Trophoblast cell (in vitro differentiated cells and primary cell): Measurements from ENCODE around the gene PTRHD1. TPM values are rescaled to one million over a fixed set of nuclear protein-coding genes. Genes with fewer than 3 reads are reported as not detected.

Experiments
- DNase-seq, 2 donors: peaks; one replicate each; pipeline ENCODE4 v3.0.0-alpha.2; 2016
- H2AFZ ChIP-seq: 2 replicates; pipeline ENCODE4 v1.6.1; 2013; ENCODE audit warnings: low read length, moderate library complexity, mild to moderate bottlenecking; ENCODE audit not compliant: insufficient read depth, poor library complexity
- H2AK5ac ChIP-seq: 2 replicates; pipeline ENCODE4 v1.6.1; 2013; ENCODE audit warnings: mild to moderate bottlenecking, low read length
- H2BK120ac ChIP-seq: 2 replicates; pipeline ENCODE4 v1.6.1; 2013; ENCODE audit warnings: low read length, mild to moderate bottlenecking, moderate library complexity; ENCODE audit not compliant: insufficient read depth, poor library complexity
- H2BK12ac ChIP-seq: 2 replicates; pipeline ENCODE4 v1.6.1; 2013; ENCODE audit warnings: mild to moderate bottlenecking, low read length, moderate library complexity
- H2BK5ac ChIP-seq: 2 replicates; pipeline ENCODE4 v1.6.1; 2013; ENCODE audit warnings: low read length, low read depth, moderate library complexity, mild to moderate bottlenecking; ENCODE audit not compliant: poor library complexity
- H3K14ac ChIP-seq: 2 replicates; pipeline ENCODE4 v1.6.1; 2013; ENCODE audit warnings: mild to moderate bottlenecking, low read length
- H3K18ac ChIP-seq: 2 replicates; pipeline ENCODE4 v1.6.1; 2013; ENCODE audit warnings: mild to moderate bottlenecking, low read length
- H3K23ac ChIP-seq: 2 replicates; pipeline ENCODE4 v1.6.1; 2013; ENCODE audit warnings: low read length
- H3K27ac ChIP-seq: 2 replicates; pipeline ENCODE4 v1.5.1; 2013; ENCODE audit warnings: low read depth, mild to moderate bottlenecking, inconsistent platforms, low read length, moderate library complexity
- H3K27me3 ChIP-seq: 2 replicates; pipeline ENCODE4 v1.6.1; 2013; ENCODE audit warnings: inconsistent platforms, mild to moderate bottlenecking, low read length, moderate library complexity; ENCODE audit not compliant: insufficient read depth
- H3K36me3 ChIP-seq, 2 experiments: 1 replicate in 1 of 2; 2 replicates in 1 of 2; pipeline ENCODE4 v1.6.1; 2013; ENCODE audit warnings: low read length in 2 of 2, mild to moderate bottlenecking in 2 of 2, moderate library complexity in 1 of 2; ENCODE audit not compliant: insufficient read depth in 2 of 2, control insufficient read depth in 1 of 2
- H3K4ac ChIP-seq: 2 replicates; pipeline ENCODE4 v1.6.1; 2013; ENCODE audit warnings: low read depth, mild to moderate bottlenecking, low read length, moderate library complexity
- H3K4me1 ChIP-seq, 2 experiments: 1 replicate in 1 of 2; 2 replicates in 1 of 2; pipeline ENCODE4 v1.6.1; 2013; ENCODE audit warnings: low read length in 2 of 2, mild to moderate bottlenecking in 2 of 2, moderate library complexity in 1 of 2; ENCODE audit not compliant: insufficient read depth in 2 of 2, control insufficient read depth in 1 of 2
- H3K4me2 ChIP-seq: 2 replicates; pipeline ENCODE4 v1.6.1; 2013; ENCODE audit warnings: inconsistent platforms, mild to moderate bottlenecking, low read length, moderate library complexity
- H3K4me3 ChIP-seq: 2 replicates; pipeline ENCODE4 v1.5.1; 2013; ENCODE audit warnings: mild to moderate bottlenecking, low read depth, low read length, inconsistent platforms
- H3K79me1 ChIP-seq: one replicate; pipeline ENCODE4 v1.6.1; 2013; ENCODE audit warnings: low read length
- H3K79me2 ChIP-seq: 2 replicates; pipeline ENCODE4 v1.6.1; 2013; ENCODE audit warnings: low read length, mild to moderate bottlenecking; ENCODE audit not compliant: control insufficient read depth, insufficient read depth, poor library complexity
- H3K9ac ChIP-seq: 2 replicates; pipeline ENCODE4 v1.6.1; 2013; ENCODE audit warnings: mild to moderate bottlenecking, low read length
- H3K9me3 ChIP-seq: 2 replicates; pipeline ENCODE4 v1.6.1; 2013; ENCODE audit warnings: low read depth, mild to moderate bottlenecking, control low read depth, inconsistent platforms, low read length; ENCODE audit not compliant: insufficient read depth
- H4K12ac ChIP-seq: 2 replicates; pipeline ENCODE4 v1.6.1; 2013; ENCODE audit warnings: low read depth, mild to moderate bottlenecking, low read length, moderate library complexity
- H4K8ac ChIP-seq: 2 replicates; pipeline ENCODE4 v1.6.1; 2013; ENCODE audit warnings: low read depth, mild to moderate bottlenecking, low read length, moderate library complexity
- H4K91ac ChIP-seq: one replicate; pipeline ENCODE4 v1.6.1; 2013; ENCODE audit warnings: low read depth, mild to moderate bottlenecking, low read length, moderate library complexity
- WGBS: extraction: QIAGEN DNeasy Blood & Tissue Kit; methylation state at CpG from one replicate; pipeline ENCODE4 v1.1.7; 2013; ENCODE audit warnings: missing lambda C conversion rate; ENCODE audit not compliant: insufficient read length, insufficient coverage; ENCODE audit errors: extremely low coverage; 5-methylcytosine and 5-hydroxymethylcytosine counted together
- polyA plus RNA-seq: library from polyadenylated mRNA; stranded (reverse); fragments of 200-250 nt; gene quantifications from 2 replicates; pipeline ENCODE4 v1.2.3, GENCODE V29; 2013

The PTRHD1 gene
- polyA plus RNA-seq = 43.4 and 50.7 TPM in 2 replicates

- Histone ChIP-seq H4K12ac (peak within 1 kb of the TSS; percentile 91), H3K79me1 (peaks cover 11% of the 10 kb centered on the region), H3K14ac (peak within 1 kb of the TSS; percentile 99), H4K91ac (peak within 1 kb of the TSS; percentile 99), H3K79me2 (peaks cover 16% of the 10 kb centered on the region), H2BK12ac (no peak within 1 kb of the TSS), H3K4me2 (peak within 1 kb of the TSS; percentile 69), H3K9me3 (peaks cover 1% of the 10 kb centered on the region), H4K8ac (peak within 1 kb of the TSS; percentile 99), H2AK5ac (no peak within 1 kb of the TSS), H3K27ac (peak within 1 kb of the TSS; percentile 97), H3K4ac (peak within 1 kb of the TSS; percentile 80), H3K9ac (peak within 1 kb of the TSS; percentile 98), H3K4me3 (peak within 1 kb of the TSS; percentile 97), H3K23ac (no peak within 1 kb of the TSS), H3K18ac (peak within 1 kb of the TSS; percentile 95), H3K4me1 (peaks cover 4 to 6% of the 10 kb centered on the region in 2 experiments), H2BK120ac (peak within 1 kb of the TSS; percentile 97), H3K36me3 (peaks cover 3 to 7% of the 10 kb centered on the region in 2 experiments), H3K27me3 (no peaks in the 10 kb centered on the region), H2BK5ac (peak within 1 kb of the TSS; percentile 99), H2AFZ (peak within 1 kb of the TSS; percentile 98)
- DNase-seq = peak; percentile 97 to 99
- WGBS = no CpG with 5 or more reads among the region's 74 CpGs
Observed at GRCh38 chr2:24792874-24793760, at the start of gene PTRHD1, which contains the start of gene CENPO. TSS of gene PTRHD1 (minus strand) at chr2:24793391. CDS start at chr2:24793377, 14 bp downstream. TSS of gene CENPO (plus strand) at chr2:24793425. CDS start at chr2:24793920, 495 bp downstream.

DNA sequence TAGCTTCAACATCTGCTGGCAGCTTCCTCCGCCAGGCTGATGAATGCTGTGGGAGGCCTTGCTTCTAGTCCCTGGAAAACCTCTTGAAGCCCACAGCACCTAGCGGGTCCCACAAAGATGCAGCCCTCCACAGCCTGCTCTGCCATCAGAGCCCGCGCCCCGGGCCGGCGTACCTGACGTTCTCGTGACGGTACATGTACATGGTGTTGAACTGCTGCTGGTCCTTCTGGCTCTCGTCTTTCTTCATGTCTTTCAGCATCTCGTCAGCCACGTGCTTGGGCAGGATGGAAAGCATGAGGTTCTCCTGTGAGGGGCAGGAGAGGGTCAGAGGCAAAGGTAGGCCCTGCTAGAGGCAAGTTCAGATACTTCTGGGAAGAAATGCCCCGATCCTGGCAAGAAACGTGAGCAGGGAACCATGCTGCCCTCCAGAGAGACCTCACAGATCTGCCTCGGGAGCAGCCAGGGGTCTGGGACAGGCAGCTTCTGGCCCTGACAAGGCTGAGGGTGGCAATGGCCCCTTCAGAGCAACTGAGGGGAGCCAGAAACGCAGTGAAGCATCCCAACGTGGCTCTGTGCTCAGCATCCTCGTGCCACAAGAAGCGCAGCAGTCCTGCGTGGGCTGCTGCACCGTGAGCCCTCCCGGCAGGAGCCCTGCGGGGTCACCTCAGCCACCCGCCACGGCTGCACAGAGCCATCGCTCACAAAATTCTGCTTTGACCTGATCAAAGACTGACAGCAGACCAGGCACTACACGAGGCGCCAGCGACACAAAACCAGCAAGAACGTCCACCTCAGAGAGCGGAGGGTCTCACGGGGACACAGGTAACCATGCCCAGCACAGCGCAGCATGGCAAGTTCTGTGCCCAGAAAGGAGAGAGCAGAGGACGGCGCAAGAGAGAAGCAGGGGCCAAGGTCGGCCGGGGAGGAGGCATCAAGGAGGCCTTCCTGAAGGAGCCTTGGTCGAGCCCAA is 49.2 kb upstream of the PTRHD1 start:
- no CpG with 5 or more reads among the region's 39 CpGs for WGBS
- H3K9ac ChIP-seq = no peak overlapping the region
- no peak overlapping the region for H3K4me3 ChIP-seq
- H3K23ac ChIP-seq = no peak overlapping the region
- no peak overlapping the region for H2AK5ac ChIP-seq
- no peak overlapping the region for H4K12ac ChIP-seq
- no peaks in the 10 kb centered on the region for H3K27me3 ChIP-seq
- H3K18ac ChIP-seq = no peak overlapping the region
- H2AFZ ChIP-seq = no peak overlapping the region
- no peak overlapping the region for H2BK120ac ChIP-seq
- H4K8ac ChIP-seq = no peak overlapping the region
- H3K14ac ChIP-seq = no peak overlapping the region
- no peaks in the 10 kb centered on the region for H3K79me1 ChIP-seq
- H4K91ac ChIP-seq = no peak overlapping the region
- no peak overlapping the region for H3K4ac ChIP-seq
- no peak overlapping the region for H3K27ac ChIP-seq
- H3K79me2 ChIP-seq = no peaks in the 10 kb centered on the region
- H3K4me1 ChIP-seq = no peaks in the 10 kb centered on the region
- no peaks in the 10 kb centered on the region for H3K36me3 ChIP-seq
- DNase-seq = no peak
- H3K4me2 ChIP-seq = no peak overlapping the region
- H3K9me3 ChIP-seq = peaks cover 3% of the 10 kb centered on the region
- H2BK12ac ChIP-seq = no peak overlapping the region
- H2BK5ac ChIP-seq = no peak overlapping the region

GRCh38 chr2:24840962-24841945 is 48.1 kb upstream of the PTRHD1 start:
- Histone ChIP-seq H2AK5ac (no peak overlapping the region), H3K9ac (no peak overlapping the region), H3K36me3 (no peaks in the 10 kb centered on the region), H3K4me1 (no peaks in the 10 kb centered on the region), H3K23ac (no peak overlapping the region), H4K91ac (no peak overlapping the region), H3K4me3 (no peak overlapping the region), H2AFZ (no peak overlapping the region), H3K14ac (no peak overlapping the region), H4K12ac (no peak overlapping the region), H3K79me2 (no peaks in the 10 kb centered on the region), H4K8ac (no peak overlapping the region), H3K4ac (no peak overlapping the region), H2BK5ac (no peak overlapping the region), H3K4me2 (no peak overlapping the region), H3K18ac (no peak overlapping the region), H3K27ac (no peak overlapping the region), H3K9me3 (peaks cover 1% of the 10 kb centered on the region), H2BK120ac (no peak overlapping the region), H3K79me1 (no peaks in the 10 kb centered on the region), H3K27me3 (no peaks in the 10 kb centered on the region), H2BK12ac (no peak overlapping the region)
- WGBS = no CpG with 5 or more reads among the region's 26 CpGs
- no peak for DNase-seq
